Glomerular visceral epithelial cell (primary cell): Measurements from ENCODE around the gene MYH7.
"Not testable (repeated sequence)": the region's sequence is repeated elsewhere in the genome, so short reads cannot be mapped to it uniquely, and the experiment has no call there.

Experiments
- DNase-seq: peaks from one replicate; pipeline ENCODE4 v3.0.0-alpha.2; 2016; ENCODE audit errors: extremely low spot score

The MYH7 gene

GRCh38 chr14:23406725-23407355 is 28.6 kb downstream of the MYH7 start:
- no peak for DNase-seq

GRCh38 chr14:23406244-23406643 is 29.2 kb downstream of the MYH7 start:
- DNase-seq, result no peak

GRCh38 chr14:23405516-23406025 is 29.9 kb downstream of the MYH7 start:
- DNase-seq, result no peak

GRCh38 chr14:23405096-23405495 is 30.4 kb downstream of the MYH7 start:
- DNase-seq, result no peak

GRCh38 chr14:23404331-23404900 is 31.0 kb downstream of the MYH7 start:
- no peak for DNase-seq

- no peak for DNase-seq
Observed at GRCh38 chr14:23403908-23404307, 31.6 kb downstream of the MYH7 start.

GRCh38 chr14:23403139-23403438 is 32.4 kb downstream of the MYH7 start:
- DNase-seq, result no peak

- DNase-seq, result no peak
Observed at GRCh38 chr14:23402296-23403138, 32.9 kb downstream of the MYH7 start.

GRCh38 chr14:23401291-23401690 is 34.2 kb downstream of the MYH7 start:
- DNase-seq, result no peak

GRCh38 chr14:23400496-23401149 is 34.8 kb downstream of the MYH7 start:
- DNase-seq, result not testable (repeated sequence)

GRCh38 chr14:23399591-23399990 is 35.9 kb downstream of the MYH7 start:
- no peak for DNase-seq

- no peak for DNase-seq
Observed at GRCh38 chr14:23399136-23399535, 36.3 kb downstream of the MYH7 start.

GRCh38 chr14:23398348-23398747 is 37.1 kb downstream of the MYH7 start:
- no peak for DNase-seq

DNA sequence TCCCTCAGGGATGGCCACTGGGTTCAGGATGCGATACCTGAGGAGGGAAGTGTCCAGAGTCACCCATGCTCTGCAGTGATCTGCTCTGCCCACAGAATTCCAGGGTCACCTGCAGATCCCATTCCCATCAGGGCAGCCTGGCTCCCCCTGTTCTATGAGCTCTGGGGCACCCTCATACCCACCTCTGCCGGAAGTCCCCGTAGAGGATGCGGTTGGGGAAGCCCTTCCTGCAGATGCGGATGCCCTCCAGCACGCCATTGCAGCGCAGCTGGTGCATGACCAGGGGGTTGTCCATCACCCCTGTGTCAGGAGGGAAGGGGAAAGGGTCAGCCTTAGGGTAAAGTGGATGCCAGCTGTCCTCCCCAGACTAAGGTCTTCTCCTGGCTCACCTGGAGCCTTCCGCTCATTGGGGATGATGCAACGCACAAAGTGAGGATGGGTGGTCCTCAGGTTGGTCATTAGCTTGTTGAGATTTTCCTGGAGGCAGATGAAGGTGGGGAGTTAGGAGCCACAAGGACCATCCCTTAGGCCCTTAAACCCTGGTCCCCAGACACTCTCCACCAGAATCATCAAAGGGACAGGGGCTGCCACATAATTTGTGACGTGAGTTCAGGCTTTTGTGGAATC is 38.6 kb downstream of the MYH7 start:
- no peak for DNase-seq

- no peak for DNase-seq
Observed at GRCh38 chr14:23396126-23396525, 39.3 kb downstream of the MYH7 start.

GRCh38 chr14:23392613-23393012 is 42.8 kb downstream of the MYH7 start:
- DNase-seq, result no peak

GRCh38 chr14:23389871-23390270 is 45.6 kb downstream of the MYH7 start:
- DNase-seq, result not testable (repeated sequence)

- no peak for DNase-seq
Observed at GRCh38 chr14:23389396-23389795, 46.1 kb downstream of the MYH7 start.

GRCh38 chr14:23388996-23389395 is 46.5 kb downstream of the MYH7 start:
- no peak for DNase-seq

DNA sequence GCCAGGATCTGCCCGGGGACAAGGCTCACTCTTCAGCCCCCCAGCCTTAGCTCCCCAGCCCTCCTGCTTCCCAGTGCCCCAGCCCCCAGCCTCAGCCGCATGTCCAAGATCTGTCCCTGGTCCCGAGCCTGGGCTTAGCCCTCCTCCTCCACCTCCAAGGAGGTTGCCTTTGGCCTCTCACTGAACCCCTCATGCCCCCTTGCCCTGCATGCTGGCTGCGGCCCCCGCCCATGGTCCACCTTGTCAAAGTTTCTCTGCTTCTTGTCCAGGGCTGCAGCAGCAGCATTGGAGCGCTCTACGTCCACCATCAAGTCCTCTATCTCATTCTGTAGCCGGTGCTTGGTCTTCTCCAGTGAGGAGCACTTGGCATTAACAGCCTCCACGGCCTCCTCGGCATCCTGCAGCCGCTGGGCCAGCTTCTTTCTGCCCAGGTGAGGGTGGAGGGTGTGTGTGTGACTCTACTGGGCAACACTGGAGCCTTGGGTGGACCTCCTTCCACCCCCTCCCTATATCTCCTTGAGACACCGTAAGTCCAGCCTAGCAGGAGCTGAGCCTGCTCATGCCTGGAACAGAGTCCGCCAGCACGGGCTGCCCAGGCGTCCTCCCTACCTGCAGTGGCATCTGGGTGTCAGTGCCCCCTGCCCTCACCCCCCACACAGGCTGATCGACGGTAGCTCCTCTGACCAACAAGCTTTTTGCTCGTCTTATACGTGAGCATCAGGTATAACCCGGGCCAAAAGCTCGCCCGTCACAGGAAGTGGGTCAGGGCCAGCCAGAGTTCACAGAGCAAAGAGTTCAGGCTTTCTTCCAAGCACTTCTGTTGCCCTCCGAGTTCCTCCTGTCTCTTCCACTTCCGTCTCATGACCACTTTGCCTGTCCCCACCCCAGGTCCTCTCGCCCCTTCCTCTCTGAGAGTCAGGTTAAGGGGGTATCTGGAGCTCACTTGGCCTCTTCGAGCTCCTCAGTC is 47.3 kb downstream of the MYH7 start:
- no peak for DNase-seq

DNA sequence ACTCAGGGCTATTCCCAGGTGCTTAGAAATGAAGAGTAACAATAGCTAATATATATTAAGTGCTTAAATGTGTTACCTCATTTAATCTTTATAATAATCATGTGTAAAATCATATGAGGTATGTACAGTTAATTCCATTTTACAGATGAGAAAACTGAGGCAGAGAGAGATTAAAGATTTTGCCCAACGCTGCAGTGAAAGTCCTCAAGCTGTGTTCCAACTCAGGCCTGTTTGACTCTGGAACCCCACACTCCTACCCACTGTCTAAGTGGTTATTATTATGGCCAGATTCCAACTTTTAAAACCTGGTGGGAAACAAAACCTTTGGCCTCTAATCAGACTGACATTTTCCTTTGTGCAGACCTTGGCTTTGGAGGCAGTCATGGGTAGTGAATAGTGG is 48.5 kb downstream of the MYH7 start:
- DNase-seq, result no peak
